ENCODE data around the gene FH. TPM values are rescaled to one million over a fixed set of nuclear protein-coding genes. Genes with fewer than 3 reads are reported as not detected.

The FH gene
- polyA plus RNA-seq, 1 experiment = 57.0 TPM

DNA sequence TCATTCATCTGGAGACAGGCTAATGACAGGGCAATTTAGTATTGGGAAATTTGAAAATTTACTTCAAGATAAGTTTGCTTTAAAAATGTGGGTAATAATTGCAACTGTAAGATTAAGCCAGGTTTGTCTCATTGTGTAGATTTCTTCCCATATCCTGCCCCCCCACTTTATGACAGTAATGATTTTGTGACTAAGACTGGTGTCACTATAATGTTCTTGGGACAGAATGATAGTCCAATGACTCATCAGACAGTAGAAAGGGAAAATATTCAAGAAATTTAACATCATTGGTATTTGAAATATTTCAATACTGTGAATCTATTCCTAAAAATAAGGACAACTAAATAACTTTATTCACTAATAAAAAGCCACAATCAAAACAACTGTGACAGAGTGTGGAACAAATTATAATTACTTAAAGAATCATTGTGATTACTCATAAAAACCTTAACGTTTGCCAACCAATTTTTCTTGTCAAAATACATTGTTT lies 36.7 kb downstream of the FH start:
- peak; percentile 76 for DNase-seq (ENCODE audit: low read depth)
- CTCF ChIA-PET = no interaction called here
- POLR2A ChIA-PET = interaction anchor here (0.6 kb wide), 1 partner anchor 29 kb away, joined by 4 read pairs; no protein-coding TSS in a partner anchor

DNA sequence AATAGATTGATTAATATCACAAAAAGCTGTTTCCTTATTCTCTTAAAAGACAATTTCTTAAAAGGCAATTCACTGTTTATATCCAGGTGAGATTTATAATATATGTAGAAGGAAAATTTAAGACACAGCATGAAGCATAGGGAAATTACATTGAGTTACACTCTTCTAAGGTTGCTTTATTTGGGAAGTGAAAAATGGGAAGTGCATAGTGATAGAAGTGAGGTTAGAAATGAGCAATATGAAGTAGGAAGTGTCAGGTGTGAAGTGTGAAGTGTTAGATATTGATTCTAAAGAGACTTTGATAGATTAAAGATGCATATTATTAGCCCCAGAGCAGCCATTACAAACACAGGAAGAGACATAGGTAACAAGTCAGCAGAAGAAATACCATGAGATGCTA lies 40.3 kb downstream of the FH start:
- H3K27me3 ChIP-seq (ENCODE audit: control insufficient read depth, insufficient read depth, low read length) = no peaks in the 10 kb centered on the region
- TF ChIP-seq, protein P1, sequence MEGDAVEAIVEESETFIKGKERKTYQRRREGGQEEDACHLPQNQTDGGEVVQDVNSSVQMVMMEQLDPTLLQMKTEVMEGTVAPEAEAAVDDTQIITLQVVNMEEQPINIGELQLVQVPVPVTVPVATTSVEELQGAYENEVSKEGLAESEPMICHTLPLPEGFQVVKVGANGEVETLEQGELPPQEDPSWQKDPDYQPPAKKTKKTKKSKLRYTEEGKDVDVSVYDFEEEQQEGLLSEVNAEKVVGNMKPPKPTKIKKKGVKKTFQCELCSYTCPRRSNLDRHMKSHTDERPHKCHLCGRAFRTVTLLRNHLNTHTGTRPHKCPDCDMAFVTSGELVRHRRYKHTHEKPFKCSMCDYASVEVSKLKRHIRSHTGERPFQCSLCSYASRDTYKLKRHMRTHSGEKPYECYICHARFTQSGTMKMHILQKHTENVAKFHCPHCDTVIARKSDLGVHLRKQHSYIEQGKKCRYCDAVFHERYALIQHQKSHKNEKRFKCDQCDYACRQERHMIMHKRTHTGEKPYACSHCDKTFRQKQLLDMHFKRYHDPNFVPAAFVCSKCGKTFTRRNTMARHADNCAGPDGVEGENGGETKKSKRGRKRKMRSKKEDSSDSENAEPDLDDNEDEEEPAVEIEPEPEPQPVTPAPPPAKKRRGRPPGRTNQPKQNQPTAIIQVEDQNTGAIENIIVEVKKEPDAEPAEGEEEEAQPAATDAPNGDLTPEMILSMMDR (IDR thresholded peaks at IDR 0.05; ENCODE audit: insufficient read depth, low read depth, low read length) = no peak
- ChIA-PET CTCF (no interaction called here), POLR2A (no interaction called here)
- no peak overlapping the region for H3K4me3 ChIP-seq (ENCODE audit: low read depth, low read length)
- no peak for DNase-seq (ENCODE audit: low read depth)
- H3K36me3 ChIP-seq (ENCODE audit: control insufficient read depth, insufficient read depth, low read length) = no peaks in the 10 kb centered on the region

More for the DNA sequence above, 36.7 kb downstream of the FH start:
- H3K27me3 ChIP-seq (ENCODE audit: control insufficient read depth, insufficient read depth, low read length) = no peaks in the 10 kb centered on the region
- no peak overlapping the region for H3K4me3 ChIP-seq (ENCODE audit: low read depth, low read length)
- TF ChIP-seq, protein P1 (IDR thresholded peaks at IDR 0.05; ENCODE audit: insufficient read depth, low read depth, low read length) = no peak
- H3K36me3 ChIP-seq (ENCODE audit: control insufficient read depth, insufficient read depth, low read length) = no peaks in the 10 kb centered on the region

DNA sequence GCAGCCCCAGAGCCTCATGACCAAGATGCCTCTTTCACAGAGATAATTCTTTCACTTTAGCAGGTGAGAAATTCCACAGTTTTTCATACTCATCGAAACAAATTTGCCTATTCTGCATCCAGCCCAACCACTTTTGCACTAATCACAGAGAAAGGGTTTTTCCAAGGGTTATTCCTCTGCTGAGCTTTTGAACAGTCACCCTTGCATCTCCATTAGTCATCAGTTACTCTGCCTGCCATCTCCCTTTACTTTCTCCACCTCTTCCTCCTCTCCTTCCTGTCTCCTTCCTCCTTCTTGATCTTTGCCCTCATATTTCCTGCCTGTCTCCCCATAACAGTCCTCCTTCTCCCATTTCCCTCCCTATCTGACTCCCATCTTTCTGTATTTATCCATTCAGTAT lies 43.9 kb downstream of the FH start:
- ChIA-PET POLR2A (no interaction called here), CTCF (interaction anchor here (0.7 kb wide), 1 partner anchor 1124 kb away, joined by 3 read pairs; no protein-coding TSS in a partner anchor)
- no peak overlapping the region for H3K4me3 ChIP-seq (ENCODE audit: low read depth, low read length)
- TF ChIP-seq, protein P1 (IDR thresholded peaks at IDR 0.05; ENCODE audit: insufficient read depth, low read depth, low read length) = no peak
- DNase-seq (ENCODE audit: low read depth) = no peak
- H3K36me3 ChIP-seq (ENCODE audit: control insufficient read depth, insufficient read depth, low read length) = no peaks in the 10 kb centered on the region
- no peaks in the 10 kb centered on the region for H3K27me3 ChIP-seq (ENCODE audit: control insufficient read depth, insufficient read depth, low read length)

DNA sequence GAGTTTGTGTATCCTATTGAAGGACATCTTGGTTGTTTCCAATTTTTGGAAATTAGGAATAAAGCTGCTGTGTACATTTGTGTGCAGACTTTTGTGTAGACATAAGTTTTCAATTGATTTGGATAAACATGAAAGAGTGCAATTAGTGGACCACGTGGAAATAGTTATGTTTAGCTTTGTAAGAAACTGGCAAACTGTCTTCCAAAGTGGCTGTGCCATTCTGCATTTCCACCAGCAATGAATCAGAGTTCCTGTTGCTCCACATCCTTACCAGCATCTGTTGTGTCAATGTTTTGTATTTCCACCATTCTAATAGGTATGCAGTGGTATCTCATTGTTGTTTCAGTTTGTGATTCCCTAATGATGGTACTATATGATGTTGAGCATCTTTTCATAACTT lies 46.5 kb downstream of the FH start:
- Histone ChIP-seq H3K4me3 (ENCODE audit: low read depth, low read length) (no peak overlapping the region), H3K36me3 (ENCODE audit: control insufficient read depth, insufficient read depth, low read length) (no peaks in the 10 kb centered on the region), H3K27me3 (ENCODE audit: control insufficient read depth, insufficient read depth, low read length) (no peaks in the 10 kb centered on the region)
- ChIA-PET CTCF (interaction anchor here (1.1 to 1.2 kb wide), 2 partner anchors 9 to 41 kb away, joined by 3 to 4 read pairs; no protein-coding TSS in a partner anchor), POLR2A (no interaction called here)
- TF ChIP-seq, protein P1 (IDR thresholded peaks at IDR 0.05; ENCODE audit: insufficient read depth, low read depth, low read length) = no peak
- DNase-seq (ENCODE audit: low read depth) = no peak

DNA sequence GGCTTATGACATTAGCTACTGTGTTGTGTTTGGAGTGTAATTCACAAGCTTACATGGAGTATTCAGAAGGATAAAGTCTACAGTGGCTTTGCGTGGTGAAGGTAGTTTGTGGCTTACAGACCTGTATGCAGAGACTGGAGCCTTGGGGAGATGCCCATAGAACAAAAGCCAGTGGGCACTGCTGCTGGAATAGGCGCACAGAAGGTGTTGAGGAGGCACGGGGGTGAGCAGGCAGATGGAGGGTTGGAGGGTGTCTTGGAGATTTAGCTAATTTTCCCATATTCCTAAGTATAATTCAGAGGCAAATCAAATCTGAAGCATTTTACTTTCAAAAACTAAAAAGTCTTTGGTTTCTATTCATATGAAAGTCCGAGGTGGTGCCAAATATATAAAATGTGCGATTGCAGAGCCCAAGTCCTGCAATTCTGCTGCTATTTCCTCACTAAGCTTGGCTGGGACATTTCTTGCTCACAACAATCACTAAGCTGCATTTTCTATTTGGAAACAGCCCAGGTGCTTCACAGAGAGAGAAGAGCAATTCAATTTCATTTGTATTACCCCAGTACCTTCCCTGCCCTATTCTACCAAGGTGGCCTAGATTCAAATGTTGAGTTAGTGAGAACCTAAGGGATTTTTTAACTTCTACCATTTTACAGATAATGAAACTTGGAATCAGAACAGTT lies 48.5 kb downstream of the FH start:
- ChIA-PET CTCF (interaction anchor here (1.2 kb wide), 1 partner anchor 28 kb away, joined by 3 read pairs; no protein-coding TSS in a partner anchor), POLR2A (no interaction called here)
- H3K27me3 ChIP-seq (ENCODE audit: control insufficient read depth, insufficient read depth, low read length) = no peaks in the 10 kb centered on the region
- no peak for DNase-seq (ENCODE audit: low read depth)
- H3K4me3 ChIP-seq (ENCODE audit: low read depth, low read length) = no peak overlapping the region
- no peaks in the 10 kb centered on the region for H3K36me3 ChIP-seq (ENCODE audit: control insufficient read depth, insufficient read depth, low read length)
- TF ChIP-seq, protein P1 (IDR thresholded peaks at IDR 0.05; ENCODE audit: insufficient read depth, low read depth, low read length) = no peak

Data from BJ (cell line).